ENCODE measurements around the gene GPSM1.

- TF ChIP-seq CTCF (conservative IDR thresholded peaks at IDR 0.05 in 1 of 2, IDR thresholded peaks at IDR 0.05 in 1 of 2; ENCODE audit: extremely low read depth in 1 of 2, insufficient read depth in 1 of 2, low read depth in 1 of 2, low read length in 2 of 2), result peak in 1 of 2 donors; percentile 24
- TF ChIP-seq EZH2 (IDR thresholded peaks at IDR 0.05; ENCODE audit: borderline replicate concordance, low read length), result no peak
These were observed 30.2 kb upstream of the GPSM1 start for GRCh38 chr9:136297016-136297691.

Data from mammary epithelial cell (primary cell).